ENCODE results near the gene C19orf67. TPM values are rescaled to one million over a fixed set of nuclear protein-coding genes. Genes with fewer than 3 reads are reported as not detected.

C19orf67 gene
- total RNA-seq, 1 donor from 2014 or later: not detected

GRCh38 chr19:14112051-14112808 is 26.6 kb upstream of the C19orf67 start:
- no peak for DNase-seq (ENCODE audit: low spot score)
- ATAC-seq: peak; percentile 41
- intact Hi-C loops (cut with DNase I): no loop called here

- no peak for DNase-seq (ENCODE audit: low spot score)
- ATAC-seq: no peak
- intact Hi-C loops (cut with DNase I): no loop called here
Measured at GRCh38 chr19:14111486-14111885, 25.9 kb upstream of the C19orf67 start.

- intact Hi-C loops (cut with DNase I): no loop called here
- no peak for ATAC-seq
- DNase-seq (ENCODE audit: low spot score): no peak
Measured at GRCh38 chr19:14110650-14111049, 25.1 kb upstream of the C19orf67 start.

- intact Hi-C loops (cut with DNase I): no loop called here
- DNase-seq (ENCODE audit: low spot score): no peak
- no peak for ATAC-seq
Measured at GRCh38 chr19:14107581-14108461, 22.2 kb upstream of the C19orf67 start.

- DNase-seq (ENCODE audit: low spot score) (no peak), ATAC-seq (no peak)
- intact Hi-C loops (cut with DNase I): no loop called here
Measured at GRCh38 chr19:14106840-14107239, 21.3 kb upstream of the C19orf67 start.

- DNase-seq (ENCODE audit: low spot score): no peak
- intact Hi-C loops (cut with DNase I): no loop called here
- no peak for ATAC-seq
Measured at GRCh38 chr19:14105680-14106079, 20.1 kb upstream of the C19orf67 start.

- DNase-seq (ENCODE audit: low spot score): no peak
- no peak for ATAC-seq
- intact Hi-C loops (cut with DNase I): no loop called here
Measured at GRCh38 chr19:14103310-14103709, 17.7 kb upstream of the C19orf67 start.

- no peak for DNase-seq (ENCODE audit: low spot score)
- intact Hi-C loops (cut with DNase I): no loop called here
- no peak for ATAC-seq
Measured at GRCh38 chr19:14102756-14103155, 17.2 kb upstream of the C19orf67 start.

GRCh38 chr19:14102102-14102696 is 16.6 kb upstream of the C19orf67 start:
- ATAC-seq: no peak

GRCh38 chr19:14101003-14101545 is 15.5 kb upstream of the C19orf67 start:
- intact Hi-C loops (cut with DNase I): no loop called here
- ATAC-seq (no peak), DNase-seq (ENCODE audit: low spot score) (no peak)

More at GRCh38 chr19:14102102-14102696, 16.6 kb upstream of the C19orf67 start:
- intact Hi-C loops (cut with DNase I): no loop called here
- no peak for DNase-seq (ENCODE audit: low spot score)

- DNase-seq (ENCODE audit: low spot score): no peak
- intact Hi-C loops (cut with DNase I): no loop called here
- ATAC-seq: no peak
Measured at GRCh38 chr19:14097532-14098151, 12.1 kb upstream of the C19orf67 start.

- no peak for DNase-seq (ENCODE audit: low spot score)
- ATAC-seq: no peak
- intact Hi-C loops (cut with DNase I): no loop called here
Measured at GRCh38 chr19:14096272-14096992, 10.8 kb upstream of the C19orf67 start.

- DNase-seq (ENCODE audit: low spot score) (no peak), ATAC-seq (no peak)
- intact Hi-C loops (cut with DNase I): no loop called here
Measured at GRCh38 chr19:14094854-14095253, 9.3 kb upstream of the C19orf67 start.

- no peak for DNase-seq (ENCODE audit: low spot score)
- ATAC-seq: no peak
- intact Hi-C loops (cut with DNase I): no loop called here
Measured at GRCh38 chr19:14093117-14093823, 7.7 kb upstream of the C19orf67 start.

- intact Hi-C loops (cut with DNase I): no loop called here
Measured at GRCh38 chr19:14091813-14092462, 6.4 kb upstream of the C19orf67 start.

GRCh38 chr19:14091081-14091812 is 5.7 kb upstream of the C19orf67 start:
- intact Hi-C loops (cut with DNase I): no loop called here
- ATAC-seq (peak; percentile 80), DNase-seq (ENCODE audit: low spot score) (peak; percentile 89)

More at GRCh38 chr19:14091813-14092462, 6.4 kb upstream of the C19orf67 start:
- no peak for DNase-seq (ENCODE audit: low spot score)
- ATAC-seq: peak; percentile 15
